ENCODE results near the gene CLPSL1.

DNA sequence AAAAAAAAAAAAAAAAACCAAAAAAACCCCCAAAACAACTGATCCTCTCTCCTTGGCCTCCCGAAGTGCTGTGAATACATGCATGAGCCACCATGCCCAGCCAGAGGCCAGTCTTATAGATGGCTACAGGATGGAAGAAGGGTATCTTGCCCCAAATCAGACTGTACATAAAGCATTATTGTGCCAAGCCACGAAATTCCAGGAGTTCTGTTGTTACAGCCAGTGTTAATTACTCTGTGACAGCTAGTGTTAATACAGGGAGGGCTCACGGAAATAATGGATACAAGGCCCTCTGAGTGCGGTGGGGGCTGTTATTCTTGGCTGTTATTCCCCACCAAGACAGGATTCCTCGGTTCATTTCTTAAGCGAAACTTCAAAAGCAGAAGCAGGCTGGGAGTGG, 5.8 kb upstream of the CLPSL1 start:
- TF ChIP-seq, protein P1, sequence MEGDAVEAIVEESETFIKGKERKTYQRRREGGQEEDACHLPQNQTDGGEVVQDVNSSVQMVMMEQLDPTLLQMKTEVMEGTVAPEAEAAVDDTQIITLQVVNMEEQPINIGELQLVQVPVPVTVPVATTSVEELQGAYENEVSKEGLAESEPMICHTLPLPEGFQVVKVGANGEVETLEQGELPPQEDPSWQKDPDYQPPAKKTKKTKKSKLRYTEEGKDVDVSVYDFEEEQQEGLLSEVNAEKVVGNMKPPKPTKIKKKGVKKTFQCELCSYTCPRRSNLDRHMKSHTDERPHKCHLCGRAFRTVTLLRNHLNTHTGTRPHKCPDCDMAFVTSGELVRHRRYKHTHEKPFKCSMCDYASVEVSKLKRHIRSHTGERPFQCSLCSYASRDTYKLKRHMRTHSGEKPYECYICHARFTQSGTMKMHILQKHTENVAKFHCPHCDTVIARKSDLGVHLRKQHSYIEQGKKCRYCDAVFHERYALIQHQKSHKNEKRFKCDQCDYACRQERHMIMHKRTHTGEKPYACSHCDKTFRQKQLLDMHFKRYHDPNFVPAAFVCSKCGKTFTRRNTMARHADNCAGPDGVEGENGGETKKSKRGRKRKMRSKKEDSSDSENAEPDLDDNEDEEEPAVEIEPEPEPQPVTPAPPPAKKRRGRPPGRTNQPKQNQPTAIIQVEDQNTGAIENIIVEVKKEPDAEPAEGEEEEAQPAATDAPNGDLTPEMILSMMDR (IDR thresholded peaks at IDR 0.05; ENCODE audit: insufficient read depth, low read length, poor library complexity, severe bottlenecking), result no peak
- no peak for TF ChIP-seq EZH2phosphoT487 (conservative IDR thresholded peaks at IDR 0.05; ENCODE audit: low read length)
